Osteoblast (primary cell): ENCODE results near the gene BCL2L1. TPM values are rescaled to one million over a fixed set of nuclear protein-coding genes. Genes with fewer than 3 reads are reported as not detected.

ENCODE experiments used
- DNase-seq: peaks from one replicate; pipeline ENCODE4 v3.0.0; 2011; ENCODE audit warnings: low spot score, mixed read lengths; ENCODE audit not compliant: insufficient read length; ENCODE audit errors: missing footprints
- H2AFZ ChIP-seq: 2 replicates; pipeline ENCODE4 v1.6.0; 2011; ENCODE audit warnings: mild to moderate bottlenecking, low read length
- H3K27ac ChIP-seq: 2 replicates; pipeline ENCODE4 v1.5.1; 2011; ENCODE audit warnings: mild to moderate bottlenecking, low read depth, low read length, moderate library complexity
- H3K27me3 ChIP-seq: 2 replicates; pipeline ENCODE4 v1.6.0; 2012; ENCODE audit warnings: mild to moderate bottlenecking, control low read depth, inconsistent platforms, low read length, moderate library complexity; ENCODE audit not compliant: insufficient read depth
- H3K36me3 ChIP-seq: 2 replicates; pipeline ENCODE4 v1.5.1; 2011; ENCODE audit warnings: mild to moderate bottlenecking, low read length, control low read depth, moderate library complexity; ENCODE audit not compliant: insufficient read depth
- H3K4me1 ChIP-seq: 2 replicates; pipeline ENCODE4 v1.5.1; 2011; ENCODE audit warnings: mild to moderate bottlenecking, low read length, control low read depth, moderate library complexity; ENCODE audit not compliant: insufficient read depth
- H3K4me2 ChIP-seq: 2 replicates; pipeline ENCODE4 v1.6.0; 2011; ENCODE audit warnings: mild to moderate bottlenecking, low read length; ENCODE audit not compliant: insufficient read depth
- H3K4me3 ChIP-seq: fragments of 200-600 bp; sonication (generic); 3 replicates; pipeline ENCODE4 v1.5.1; 2012; ENCODE audit warnings: mild to moderate bottlenecking, low read length, inconsistent platforms; ENCODE audit not compliant: insufficient read depth
- H3K79me2 ChIP-seq: 2 replicates; pipeline ENCODE4 v1.6.0; 2012; ENCODE audit warnings: mild to moderate bottlenecking, low read length, control low read depth, inconsistent platforms; ENCODE audit not compliant: insufficient read depth
- H3K9me3 ChIP-seq: 2 replicates; pipeline ENCODE4 v1.5.1; 2011; ENCODE audit warnings: low read depth, low read length, control low read depth
- H4K20me1 ChIP-seq: 2 replicates; pipeline ENCODE4 v1.6.0; 2012; ENCODE audit warnings: mild to moderate bottlenecking, low read length, control low read depth; ENCODE audit not compliant: insufficient read depth
- CTCF ChIP-seq: IDR thresholded peaks from 2 replicates; pipeline ENCODE4 v1.5.1; 2011; ENCODE audit warnings: mild to moderate bottlenecking, low read depth, low read length, moderate library complexity; ENCODE audit errors: extremely low read depth
- total RNA-seq: library from RNA; depleted of rRNA; stranded (reverse); fragments of >200 nt; gene quantifications from 2 replicates; pipeline ENCODE4 v1.2.3, GENCODE V29; 2012

The BCL2L1 gene
- total RNA-seq, 1 donor, result 127 TPM

- Histone ChIP-seq H4K20me1 (peaks cover 6% of the 10 kb centered on the region), H3K4me3 (no peak overlapping the region), H3K4me1 (peaks cover 75% of the 10 kb centered on the region), H3K79me2 (peaks cover 91% of the 10 kb centered on the region), H3K4me2 (peak overlapping the region; percentile 57), H2AFZ (no peak overlapping the region), H3K27ac (no peak overlapping the region), H3K36me3 (peaks cover 48% of the 10 kb centered on the region), H3K9me3 (no peaks in the 10 kb centered on the region), H3K27me3 (no peaks in the 10 kb centered on the region)
- TF ChIP-seq CTCF, result no peak
- DNase-seq, result no peak
Measured at GRCh38 chr20:31715766-31716165, 6.9 kb downstream of the BCL2L1 start.

GRCh38 chr20:31713312-31714273 lies 9.1 kb downstream of the BCL2L1 start:
- Histone ChIP-seq H2AFZ (no peak overlapping the region), H3K4me1 (peaks cover 54% of the 10 kb centered on the region), H3K36me3 (peaks cover 39% of the 10 kb centered on the region)

GRCh38 chr20:31712564-31713311 lies 9.9 kb downstream of the BCL2L1 start:
- H3K79me2 ChIP-seq, result peaks cover 91% of the 10 kb centered on the region
- H3K36me3 ChIP-seq, result peaks cover 40% of the 10 kb centered on the region
- peak overlapping the region; percentile 95 for H3K27ac ChIP-seq
- peak; percentile 80 for DNase-seq
- H4K20me1 ChIP-seq, result no peaks in the 10 kb centered on the region
- no peak for TF ChIP-seq CTCF
- no peaks in the 10 kb centered on the region for H3K27me3 ChIP-seq
- peak overlapping the region; percentile 92 for H3K4me2 ChIP-seq
- peaks cover 51% of the 10 kb centered on the region for H3K4me1 ChIP-seq
- H3K9me3 ChIP-seq, result no peaks in the 10 kb centered on the region
- no peak overlapping the region for H2AFZ ChIP-seq
- peak overlapping the region; percentile 56 for H3K4me3 ChIP-seq

More at GRCh38 chr20:31713312-31714273, 9.1 kb downstream of the BCL2L1 start:
- Histone ChIP-seq H3K27ac (peak overlapping the region; percentile 95), H3K27me3 (no peaks in the 10 kb centered on the region), H3K79me2 (peaks cover 89% of the 10 kb centered on the region), H4K20me1 (no peaks in the 10 kb centered on the region), H3K9me3 (no peaks in the 10 kb centered on the region), H3K4me3 (peak overlapping the region; percentile 56), H3K4me2 (peak overlapping the region; percentile 92)
- peak; percentile 93 for DNase-seq
- TF ChIP-seq CTCF, result no peak
